Fibroblast of lung (primary cell): ENCODE results near the gene POU2F2. TPM values are rescaled to one million over a fixed set of nuclear protein-coding genes. Genes with fewer than 3 reads are reported as not detected.

Experiments
- DNase-seq, 2 donors: peaks; one replicate each; pipeline versions ENCODE4 v3.0.0 to v3.0.0-alpha.2; 2010; ENCODE audit warnings: low read depth in 2 of 2
- H2AFZ ChIP-seq: 2 replicates; pipeline ENCODE4 v1.5.1; 2012; ENCODE audit warnings: low read length, control low read depth, inconsistent platforms
- H3K27ac ChIP-seq: 2 replicates; pipeline ENCODE4 v1.5.1; 2011; ENCODE audit warnings: low read length, control low read depth; ENCODE audit not compliant: insufficient read depth
- H3K27me3 ChIP-seq: 2 replicates; pipeline ENCODE4 v1.5.1; 2011; ENCODE audit warnings: mild to moderate bottlenecking, low read length; ENCODE audit not compliant: control insufficient read depth, insufficient read depth
- H3K36me3 ChIP-seq: 2 replicates; pipeline ENCODE4 v1.5.1; 2011; ENCODE audit warnings: low read length; ENCODE audit not compliant: control insufficient read depth, insufficient read depth
- H3K4me1 ChIP-seq: 2 replicates; pipeline ENCODE4 v1.5.1; 2011; ENCODE audit warnings: low read length; ENCODE audit not compliant: control insufficient read depth, insufficient read depth; ENCODE audit errors: extremely low read depth
- H3K4me2 ChIP-seq: 2 replicates; pipeline ENCODE4 v1.5.1; 2011; ENCODE audit warnings: low read length, control low read depth; ENCODE audit not compliant: insufficient read depth; ENCODE audit errors: extremely low read depth
- H3K4me3 ChIP-seq, 4 experiments: fragments of 200-600 bp in 1 of 4; sonication (generic) in 1 of 4; replicated peaks in 1 of 4; 2 replicates each; pipeline ENCODE4 v1.5.1; 2011 to 2016; ENCODE audit warnings: low read length in 4 of 4, low read depth in 3 of 4, mild to moderate bottlenecking in 3 of 4, control low read depth in 2 of 4, inconsistent platforms in 1 of 4, mixed read lengths in 1 of 4; ENCODE audit not compliant: insufficient read depth in 1 of 4; ENCODE audit errors: control extremely low read depth in 1 of 4
- H3K79me2 ChIP-seq: 2 replicates; pipeline ENCODE4 v1.5.1; 2012; ENCODE audit warnings: mild to moderate bottlenecking, low read length, inconsistent platforms; ENCODE audit not compliant: control insufficient read depth, insufficient read depth
- H3K9ac ChIP-seq: 2 replicates; pipeline ENCODE4 v1.5.1; 2011; ENCODE audit warnings: mild to moderate bottlenecking, low read length, control low read depth; ENCODE audit not compliant: insufficient read depth
- H3K9me3 ChIP-seq: 2 replicates; pipeline ENCODE4 v1.5.1; 2012; ENCODE audit warnings: low read depth, low read length; ENCODE audit not compliant: control insufficient read depth, insufficient read depth
- H4K20me1 ChIP-seq: 2 replicates; pipeline ENCODE4 v1.5.1; 2011; ENCODE audit warnings: low read length; ENCODE audit not compliant: control insufficient read depth, insufficient read depth; ENCODE audit errors: extremely low read depth
- EZH2 ChIP-seq: IDR thresholded peaks from 2 replicates; pipeline ENCODE4 v1.5.1; 2012; ENCODE audit warnings: low read length, control low read depth, mild to moderate bottlenecking; ENCODE audit errors: missing control alignments
- polyA plus RNA-seq, 2 donors: library from polyadenylated mRNA; depleted of rRNA in 1 of 2; stranded (reverse) in 1 of 2; unstranded in 1 of 2; fragments of >200 nt; gene quantifications; 2 replicates each; pipeline ENCODE4 v1.2.1, GENCODE V29; 2011 to 2012; ENCODE audit warnings: missing spikeins in 1 of 2
- total RNA-seq: library from RNA; depleted of rRNA; stranded (reverse); fragments of >200 nt; gene quantifications from 2 replicates; pipeline ENCODE4 v1.2.1, GENCODE V29; 2014
- TF ChIP-seq, protein P1 (sequence below), 2 donors: IDR thresholded peaks in 1 of 2; conservative IDR thresholded peaks in 1 of 2; 1 replicate in 1 of 2; 2 replicates in 1 of 2; pipeline ENCODE4 v1.5.1; 2011 to 2012; ENCODE audit warnings: low read length in 2 of 2, control low read depth in 1 of 2, inconsistent platforms in 1 of 2, low read depth in 1 of 2, mild to moderate bottlenecking in 1 of 2

Gene POU2F2
- total and polyA plus RNA-seq, 2 donors (not counting 1 experiment from before 2014, with no cell fraction given): 0.17 to 0.31 TPM

- Histone ChIP-seq H3K27me3 (no peaks in the 10 kb centered on the region), H3K9ac (peak overlapping the region; percentile 93), H3K4me3 (peak overlapping the region; percentile 79 to 96 (median 84)), H3K36me3 (peaks cover 10% of the 10 kb centered on the region), H3K4me2 (peak overlapping the region; percentile 87), H3K9me3 (no peaks in the 10 kb centered on the region), H3K79me2 (peaks cover 35% of the 10 kb centered on the region), H3K27ac (peak overlapping the region; percentile 99), H2AFZ (peak overlapping the region; percentile 90), H3K4me1 (peaks cover 4% of the 10 kb centered on the region), H4K20me1 (peaks cover 1% of the 10 kb centered on the region)
- DNase-seq: no peak
- TF ChIP-seq EZH2: no peak
- TF ChIP-seq, protein P1, sequence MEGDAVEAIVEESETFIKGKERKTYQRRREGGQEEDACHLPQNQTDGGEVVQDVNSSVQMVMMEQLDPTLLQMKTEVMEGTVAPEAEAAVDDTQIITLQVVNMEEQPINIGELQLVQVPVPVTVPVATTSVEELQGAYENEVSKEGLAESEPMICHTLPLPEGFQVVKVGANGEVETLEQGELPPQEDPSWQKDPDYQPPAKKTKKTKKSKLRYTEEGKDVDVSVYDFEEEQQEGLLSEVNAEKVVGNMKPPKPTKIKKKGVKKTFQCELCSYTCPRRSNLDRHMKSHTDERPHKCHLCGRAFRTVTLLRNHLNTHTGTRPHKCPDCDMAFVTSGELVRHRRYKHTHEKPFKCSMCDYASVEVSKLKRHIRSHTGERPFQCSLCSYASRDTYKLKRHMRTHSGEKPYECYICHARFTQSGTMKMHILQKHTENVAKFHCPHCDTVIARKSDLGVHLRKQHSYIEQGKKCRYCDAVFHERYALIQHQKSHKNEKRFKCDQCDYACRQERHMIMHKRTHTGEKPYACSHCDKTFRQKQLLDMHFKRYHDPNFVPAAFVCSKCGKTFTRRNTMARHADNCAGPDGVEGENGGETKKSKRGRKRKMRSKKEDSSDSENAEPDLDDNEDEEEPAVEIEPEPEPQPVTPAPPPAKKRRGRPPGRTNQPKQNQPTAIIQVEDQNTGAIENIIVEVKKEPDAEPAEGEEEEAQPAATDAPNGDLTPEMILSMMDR (conservative IDR thresholded peaks at IDR 0.05 in 1 of 2, IDR thresholded peaks at IDR 0.05 in 1 of 2; ENCODE audit: low read depth in 1 of 2, low read length in 2 of 2): no peak
Observed at GRCh38 chr19:42074513-42075363, 57.5 kb downstream of the POU2F2 start.

GRCh38 chr19:42071247-42071646, 61.0 kb downstream of the POU2F2 start:
- no peak for DNase-seq
- Histone ChIP-seq H4K20me1 (no peaks in the 10 kb centered on the region), H3K79me2 (peaks cover 2% of the 10 kb centered on the region), H3K4me2 (no peak overlapping the region), H3K27me3 (peaks cover 17% of the 10 kb centered on the region), H2AFZ (no peak overlapping the region), H3K27ac (no peak overlapping the region), H3K9me3 (no peaks in the 10 kb centered on the region), H3K9ac (no peak overlapping the region), H3K36me3 (no peaks in the 10 kb centered on the region), H3K4me3 (no peak overlapping the region), H3K4me1 (peaks cover 4% of the 10 kb centered on the region)
- no peak for TF ChIP-seq EZH2
- TF ChIP-seq, protein P1 (conservative IDR thresholded peaks at IDR 0.05 in 1 of 2, IDR thresholded peaks at IDR 0.05 in 1 of 2; ENCODE audit: low read depth in 1 of 2, low read length in 2 of 2): no peak

DNA sequence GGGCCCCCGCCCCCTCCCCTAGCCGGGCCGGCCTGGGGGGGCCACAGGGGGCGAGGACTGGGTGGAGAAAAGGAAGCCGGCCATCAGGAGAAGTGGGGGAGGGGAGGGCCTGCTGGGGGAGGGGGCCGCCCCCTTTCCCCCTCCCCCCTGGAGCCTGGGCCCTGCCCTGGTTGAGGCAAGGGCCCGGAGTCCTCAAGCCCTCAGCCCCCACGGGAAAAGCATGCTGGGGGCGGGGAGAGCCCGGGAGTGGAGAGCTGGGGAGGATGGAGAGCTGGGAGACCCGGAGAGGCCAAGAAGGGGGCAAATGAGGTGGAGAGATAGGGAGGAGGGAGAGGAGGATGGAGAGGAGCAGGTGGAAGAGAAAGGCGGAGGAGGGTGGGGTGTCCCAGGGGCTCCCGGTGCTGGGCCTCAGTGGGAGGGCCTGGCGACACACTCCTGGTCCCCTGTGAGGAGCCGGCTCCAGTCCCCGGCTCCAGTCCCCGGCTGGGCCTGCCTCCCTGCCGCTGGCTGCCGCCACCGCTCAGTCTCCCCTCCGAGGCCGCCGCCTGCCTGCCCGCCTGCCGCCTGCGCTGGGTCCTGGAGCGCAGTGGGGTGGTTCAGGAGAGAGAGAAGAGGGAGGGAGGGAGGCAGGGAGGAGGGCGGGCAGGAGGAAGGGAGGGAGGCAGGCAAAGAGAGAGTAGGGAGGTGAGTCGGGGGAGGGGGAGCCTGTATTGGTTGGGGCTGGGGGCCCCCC, 62.5 kb downstream of the POU2F2 start, which contains the start of gene GRIK5:
GRIK5 (minus strand) TSS at position 588 of the 733 bp plus-strand sequence. CDS start 4,436 bp downstream, outside the sequence.
- Histone ChIP-seq H4K20me1 (no peaks in the 10 kb centered on the region), H3K9me3 (no peaks in the 10 kb centered on the region), H3K9ac (no peak within 1 kb of the TSS), H2AFZ (no peak within 1 kb of the TSS), H3K4me2 (no peak within 1 kb of the TSS), H3K27ac (no peak within 1 kb of the TSS), H3K36me3 (no peaks in the 10 kb centered on the region), H3K4me3 (peak within 1 kb of the TSS in 1 of 4 experiments; percentile 27), H3K79me2 (no peaks in the 10 kb centered on the region), H3K27me3 (peaks cover 22% of the 10 kb centered on the region), H3K4me1 (no peaks in the 10 kb centered on the region)
- DNase-seq: no peak
- TF ChIP-seq EZH2: no peak
- TF ChIP-seq, protein P1 (conservative IDR thresholded peaks at IDR 0.05 in 1 of 2, IDR thresholded peaks at IDR 0.05 in 1 of 2; ENCODE audit: low read depth in 1 of 2, low read length in 2 of 2): no peak
